Hematopoietic multipotent progenitor cell treated with erythropoietin and hydrocortisone succinate and interleukin-3 and kit ligand, for 17 days (in vitro differentiated cells): ENCODE results near the gene LYPD6.
A peak's percentile ranks its signal among the peaks of the same experiment; 100 is the strongest.
"Not testable (repeated sequence)": the region's sequence is repeated elsewhere in the genome, so short reads cannot be mapped to it uniquely, and the experiment has no call there.

Experiments
- DNase-seq: peaks from one replicate; pipeline ENCODE4 v3.0.0-alpha.2; 2015; ENCODE audit warnings: low spot score

Gene LYPD6, protein sequence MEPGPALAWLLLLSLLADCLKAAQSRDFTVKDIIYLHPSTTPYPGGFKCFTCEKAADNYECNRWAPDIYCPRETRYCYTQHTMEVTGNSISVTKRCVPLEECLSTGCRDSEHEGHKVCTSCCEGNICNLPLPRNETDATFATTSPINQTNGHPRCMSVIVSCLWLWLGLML

DNA sequence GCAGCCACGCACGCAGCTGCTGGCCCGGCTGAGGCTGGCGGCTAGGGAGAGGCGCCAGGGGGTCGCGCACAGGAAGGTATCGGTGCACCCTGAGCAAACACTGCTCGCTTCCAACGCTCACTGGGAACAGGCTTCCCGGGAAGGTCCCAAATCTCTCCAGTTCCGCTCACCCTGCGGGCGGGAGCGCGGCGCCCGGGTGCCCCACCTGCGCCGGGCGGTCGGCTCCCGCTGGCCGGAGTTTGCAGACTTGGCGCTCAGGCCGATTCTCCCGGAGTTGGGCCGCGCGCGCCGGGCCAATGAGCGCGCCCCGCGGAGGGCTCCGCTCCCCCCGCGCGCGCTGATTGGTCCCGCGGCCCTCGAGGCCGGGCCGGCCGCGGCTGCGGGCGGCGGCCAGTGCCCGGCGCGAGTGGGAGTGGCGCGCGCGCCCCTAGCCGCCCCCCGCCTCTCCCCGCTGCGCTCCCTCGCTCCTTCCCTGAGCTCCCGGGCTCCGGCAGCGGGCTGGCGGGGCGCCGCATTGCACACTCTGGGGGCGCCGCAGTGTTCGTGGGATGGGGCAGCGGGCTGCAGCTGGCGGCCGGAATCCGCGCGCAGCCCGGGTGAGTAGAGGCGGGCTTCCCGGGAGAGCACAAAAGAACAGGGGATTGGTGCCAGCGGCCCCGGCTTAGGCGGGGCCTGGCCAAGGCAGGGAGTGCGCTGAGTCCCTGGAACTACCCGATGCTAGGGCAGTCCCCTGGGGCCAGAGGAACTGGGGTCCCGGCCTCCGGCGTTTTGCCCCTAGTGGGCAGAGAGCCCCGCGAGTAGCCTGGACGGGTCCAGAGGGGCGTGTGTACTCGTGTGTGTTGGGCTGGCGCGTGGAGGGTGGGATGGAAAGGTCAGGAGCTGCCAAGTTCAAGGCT is at the start of gene LYPD6:
LYPD6 (plus strand) TSS at position 461 of the 896 bp plus-strand sequence. CDS start 107,122 bp downstream, outside the sequence.
- no peak for DNase-seq

DNA sequence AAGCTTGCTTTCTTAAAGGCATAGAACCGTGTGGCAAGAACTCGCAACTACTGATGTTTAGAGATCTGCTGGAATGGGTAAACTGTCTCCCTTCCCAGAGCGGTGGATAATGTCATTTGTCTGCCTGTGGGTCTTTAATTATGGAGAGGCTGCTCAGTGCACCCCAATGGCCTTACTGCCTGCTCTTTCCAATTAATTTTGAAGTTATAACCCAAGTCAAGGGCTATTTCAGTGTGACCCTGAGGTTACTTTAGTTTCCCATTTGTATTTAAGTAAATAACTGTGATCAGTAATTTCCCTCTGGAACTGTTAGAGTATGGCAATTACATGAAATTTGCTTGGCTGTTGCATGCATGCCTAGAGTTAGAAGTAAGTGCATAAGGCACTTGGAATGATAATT is 48.9 kb upstream of the LYPD6 start:
- DNase-seq = no peak

DNA sequence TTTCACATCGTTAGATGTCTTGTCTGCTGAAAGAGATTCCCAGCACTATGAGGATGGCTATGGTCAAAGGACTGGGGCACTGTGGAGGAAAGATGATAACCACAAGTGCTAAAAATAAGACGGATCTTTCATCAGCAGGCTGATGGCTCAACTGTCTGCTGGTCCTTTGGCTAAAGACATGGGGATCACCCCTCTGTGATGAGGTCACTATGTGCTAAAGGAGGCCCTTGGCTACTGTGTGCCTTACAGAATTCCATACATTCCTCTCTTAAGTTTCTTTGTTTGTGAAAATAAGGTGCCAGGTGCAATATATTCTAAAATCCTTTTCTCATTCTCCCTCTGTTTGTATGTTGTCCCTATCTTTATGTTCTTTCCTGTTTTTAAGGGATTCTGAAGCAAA is 39.7 kb upstream of the LYPD6 start:
- no peak for DNase-seq

DNA sequence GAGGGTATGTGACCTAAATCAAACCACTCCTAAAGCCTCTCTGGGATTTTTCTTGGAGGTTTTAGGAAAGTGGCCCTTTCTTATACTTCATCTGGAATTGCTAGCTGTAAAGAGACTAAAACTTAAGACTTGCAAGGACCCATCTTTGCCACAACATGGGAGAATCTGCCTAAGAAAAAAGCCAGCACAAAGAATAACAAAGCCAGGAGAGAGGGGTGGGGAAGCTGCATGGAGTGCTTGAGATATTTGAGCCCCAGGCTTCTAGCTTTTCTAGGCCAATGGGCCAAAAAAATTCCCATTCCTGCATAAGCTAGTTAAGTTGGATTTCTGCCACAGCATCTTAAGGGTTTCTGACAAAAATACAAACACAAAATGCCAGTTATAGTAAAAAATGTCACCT is 38.5 kb upstream of the LYPD6 start:
- no peak for DNase-seq

DNA sequence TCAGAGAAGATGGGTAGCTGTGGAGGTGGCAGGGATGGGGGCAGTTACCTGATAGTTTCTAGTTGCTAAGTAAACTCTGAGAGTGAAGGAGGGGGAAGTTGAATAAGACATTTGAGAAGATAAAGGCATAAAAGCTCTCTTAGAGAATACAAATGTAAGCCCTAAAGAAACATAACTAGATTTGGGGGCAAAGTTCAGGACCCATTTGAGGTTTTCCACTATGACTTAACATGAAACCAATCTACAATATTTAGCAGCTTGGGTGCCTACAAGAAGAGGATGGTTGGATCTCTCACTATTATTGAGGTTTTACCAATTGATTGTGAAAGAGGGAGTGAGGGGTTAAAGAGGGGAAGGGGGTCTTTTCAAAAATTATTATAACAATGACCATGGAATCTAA is 34.4 kb upstream of the LYPD6 start:
- no peak for DNase-seq

DNA sequence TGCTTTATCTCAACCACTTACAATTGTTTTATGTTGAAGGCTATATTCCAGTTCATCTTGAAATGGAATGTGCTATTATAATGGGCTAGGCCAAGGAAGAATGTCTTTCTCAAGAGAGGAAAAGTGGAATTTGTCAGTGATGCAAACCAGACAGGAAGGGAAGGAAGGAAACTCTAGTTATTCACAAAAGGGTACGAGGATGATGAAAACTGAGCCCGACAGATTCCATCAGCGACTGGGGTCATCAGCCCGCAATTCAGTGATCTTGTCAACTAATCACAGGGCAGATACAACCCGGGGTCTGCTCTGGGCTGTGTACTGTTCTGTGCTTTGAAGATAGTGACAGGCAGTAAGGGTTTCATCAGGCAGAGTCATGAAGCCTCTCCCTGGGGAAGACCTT is 23.4 kb upstream of the LYPD6 start:
- DNase-seq = no peak

DNA sequence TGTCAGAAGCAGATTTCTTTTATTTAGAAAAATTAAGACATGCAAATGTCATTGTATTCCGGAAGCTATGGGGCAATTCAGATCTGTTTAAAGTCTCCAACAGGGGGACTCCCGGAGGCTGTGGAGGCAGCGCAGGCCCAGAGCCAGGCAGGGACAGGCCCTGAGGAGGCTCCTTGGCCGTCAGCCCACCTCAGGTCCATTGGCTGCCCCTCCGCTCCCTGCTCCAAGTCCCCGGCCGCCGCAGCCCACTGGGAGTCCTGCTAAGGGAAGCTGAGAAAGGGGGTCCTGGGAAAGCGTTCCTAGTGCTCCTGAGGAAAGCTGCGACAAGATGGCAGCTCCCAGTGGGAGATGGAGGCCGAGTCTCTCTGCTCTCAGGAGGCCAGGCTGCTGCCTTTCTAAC is 20.0 kb upstream of the LYPD6 start:
- no peak for DNase-seq

DNA sequence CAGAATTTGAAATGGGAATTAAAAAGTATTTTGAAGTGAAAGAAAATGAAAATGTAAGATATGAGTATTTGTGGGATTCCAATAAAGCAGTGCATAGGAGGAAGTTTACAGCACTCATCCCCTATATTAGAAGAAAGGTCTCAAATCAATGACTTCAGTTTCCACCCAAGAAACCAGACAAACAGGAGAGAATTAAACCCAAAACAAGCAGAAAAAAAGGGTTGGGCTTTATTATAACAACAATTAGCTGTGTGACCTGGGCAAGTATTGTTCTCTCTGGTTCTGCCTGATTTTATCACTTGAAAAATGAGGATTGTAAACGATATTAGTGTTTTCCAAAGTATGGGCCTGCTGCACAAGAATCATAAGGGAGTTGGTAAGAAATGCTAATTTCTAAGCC is 18.3 kb upstream of the LYPD6 start:
- DNase-seq = no peak

DNA sequence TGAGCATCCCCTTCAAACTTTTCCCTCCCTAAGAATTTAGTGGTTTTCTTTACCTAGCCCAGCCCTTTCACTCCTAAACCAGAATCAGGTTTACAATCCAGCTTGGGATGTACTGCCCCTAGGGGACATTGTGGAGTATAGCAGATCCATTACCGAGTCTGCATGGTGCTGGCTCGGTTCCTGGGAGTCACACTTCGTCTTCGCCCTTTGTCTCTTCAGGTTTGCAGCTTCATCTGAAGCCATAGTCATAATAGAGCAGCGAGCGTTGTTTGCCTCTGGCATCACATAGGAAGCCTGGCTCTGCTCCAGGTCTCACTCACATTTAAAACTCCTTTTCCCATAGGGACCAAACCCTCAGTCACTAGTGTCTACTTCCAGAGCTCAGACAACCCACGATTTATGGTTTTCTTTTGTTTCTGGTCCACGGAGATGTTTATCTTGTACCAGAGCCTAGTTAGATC is 16.8 kb upstream of the LYPD6 start:
- peak; percentile 10 for DNase-seq

DNA sequence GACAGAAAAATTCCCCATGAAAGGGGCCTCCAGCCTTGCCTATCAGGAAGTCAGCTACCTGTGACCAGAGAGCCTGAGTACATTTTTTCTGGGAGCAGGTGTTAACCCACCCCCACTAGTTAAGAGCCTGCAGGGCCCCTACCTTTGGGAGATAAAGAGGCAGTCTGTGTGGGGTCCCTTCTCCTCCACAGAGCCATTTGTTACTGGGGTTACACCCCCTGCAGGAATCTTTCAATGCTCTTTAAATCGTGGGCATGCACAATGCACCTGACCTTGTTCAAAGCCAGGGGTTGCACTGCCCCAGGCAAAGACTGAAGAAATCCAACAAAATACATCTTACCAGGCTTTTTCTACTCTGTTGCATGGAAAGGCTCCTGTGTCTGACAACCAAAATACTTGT is 15.7 kb upstream of the LYPD6 start:
- no peak for DNase-seq

DNA sequence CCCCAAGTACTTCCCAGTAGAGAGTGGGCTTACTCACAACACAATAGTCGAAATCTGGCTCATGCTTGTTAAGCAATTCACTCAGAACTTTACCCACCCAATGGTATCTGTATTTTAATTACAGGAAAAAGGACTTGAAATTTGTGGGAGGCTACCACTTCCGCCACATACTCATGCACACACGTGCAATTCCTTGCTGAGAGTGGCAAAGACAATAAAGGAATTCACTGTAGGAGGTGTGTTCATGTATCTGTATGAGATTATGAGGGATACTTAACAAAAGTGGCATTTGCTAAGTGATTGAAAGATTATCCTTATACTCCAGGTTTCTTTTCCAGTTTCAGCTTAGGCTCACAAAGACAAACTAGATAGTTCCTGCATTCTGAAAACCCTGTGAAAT is 14.9 kb upstream of the LYPD6 start:
- no peak for DNase-seq

DNA sequence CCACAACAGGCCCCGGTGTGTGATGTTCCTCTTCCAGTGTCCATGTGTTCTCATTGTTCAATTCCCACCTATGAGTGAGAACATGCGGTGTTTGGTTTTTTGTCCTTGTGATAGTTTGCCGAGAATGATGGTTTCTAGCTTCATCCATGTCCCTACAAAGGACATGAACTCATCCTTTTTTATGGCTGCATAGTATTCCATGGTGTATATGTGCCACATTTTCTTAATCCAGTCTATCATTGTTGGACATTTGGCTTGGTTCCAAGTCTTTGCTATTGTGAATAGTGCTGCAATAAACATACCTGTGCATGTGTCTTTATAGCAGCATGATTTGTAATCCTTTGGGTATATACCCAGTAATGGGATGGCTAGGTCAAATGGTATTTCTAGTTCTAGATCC is 11.8 kb upstream of the LYPD6 start:
- DNase-seq = not testable (repeated sequence)

DNA sequence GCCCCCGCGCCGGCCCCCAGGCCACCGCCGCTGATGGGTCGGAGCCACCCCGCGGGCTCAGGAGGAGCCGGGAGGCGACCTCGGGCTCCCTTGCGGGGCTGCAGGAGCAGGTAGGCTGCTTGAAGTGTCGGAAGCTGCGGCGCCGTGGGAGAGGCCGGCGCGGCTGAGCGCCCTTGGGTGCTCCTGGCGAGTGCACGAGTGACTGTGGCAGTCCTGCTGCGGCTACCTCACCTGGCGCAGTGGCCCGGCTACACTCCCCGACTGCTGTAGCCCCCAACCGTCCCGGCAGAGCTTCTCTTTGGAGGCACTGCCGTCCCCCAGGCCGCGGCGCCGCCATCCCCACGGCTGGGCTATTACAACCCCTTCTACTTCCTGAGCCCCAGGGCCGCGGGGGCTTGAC is 10.0 kb upstream of the LYPD6 start:
- DNase-seq = no peak

DNA sequence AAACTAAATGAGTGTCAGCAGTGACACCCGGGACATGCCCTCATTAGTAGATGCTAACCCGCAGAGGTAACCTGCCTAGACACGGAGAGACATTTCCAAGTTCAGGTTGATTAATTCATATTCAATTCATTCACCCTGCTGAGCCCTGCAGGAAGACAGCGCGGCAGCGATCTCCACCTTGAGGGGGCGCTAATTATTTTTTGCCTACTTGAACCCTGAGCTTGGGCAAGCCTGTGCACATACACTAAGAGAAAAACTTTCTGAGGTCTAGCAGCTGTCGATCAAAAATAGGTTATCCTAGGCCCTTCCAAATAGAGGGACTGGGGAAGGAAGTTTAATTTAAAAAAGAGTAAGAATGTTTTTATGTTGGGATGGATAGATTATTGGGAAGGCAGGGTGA is 1.3 kb upstream of the LYPD6 start:
- no peak for DNase-seq

DNA sequence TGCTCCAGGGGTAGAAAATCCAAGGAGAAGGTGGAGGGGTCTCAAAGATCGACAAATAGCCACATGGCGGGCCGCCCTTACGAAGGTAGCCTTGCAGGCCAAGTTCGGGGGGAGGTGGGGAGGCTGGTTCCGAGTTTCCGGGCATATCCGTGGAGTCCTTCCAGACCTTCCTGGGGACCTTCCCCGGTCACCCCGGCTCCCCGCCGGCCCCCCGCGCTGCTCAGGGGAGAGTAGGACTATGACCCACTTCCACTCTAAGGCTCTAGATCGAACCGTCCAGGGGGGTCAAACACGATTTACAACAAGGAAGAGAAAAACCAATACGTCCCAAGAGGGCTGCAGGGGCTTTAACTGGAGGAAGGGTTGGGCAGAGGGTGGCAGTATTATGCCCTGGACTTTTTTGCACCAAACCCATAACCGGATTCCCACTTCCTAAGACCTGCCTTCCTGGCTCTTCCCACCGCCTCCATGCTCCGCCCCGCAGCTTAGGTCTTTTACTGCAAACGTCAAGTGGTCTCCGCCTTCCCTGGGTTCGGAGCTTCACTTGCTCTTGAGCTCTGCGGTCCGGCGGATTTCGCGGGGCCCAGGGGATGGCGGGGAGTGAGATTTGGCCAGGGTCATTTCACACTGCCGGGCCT is 779 bp upstream of the LYPD6 start:
- DNase-seq = no peak

DNA sequence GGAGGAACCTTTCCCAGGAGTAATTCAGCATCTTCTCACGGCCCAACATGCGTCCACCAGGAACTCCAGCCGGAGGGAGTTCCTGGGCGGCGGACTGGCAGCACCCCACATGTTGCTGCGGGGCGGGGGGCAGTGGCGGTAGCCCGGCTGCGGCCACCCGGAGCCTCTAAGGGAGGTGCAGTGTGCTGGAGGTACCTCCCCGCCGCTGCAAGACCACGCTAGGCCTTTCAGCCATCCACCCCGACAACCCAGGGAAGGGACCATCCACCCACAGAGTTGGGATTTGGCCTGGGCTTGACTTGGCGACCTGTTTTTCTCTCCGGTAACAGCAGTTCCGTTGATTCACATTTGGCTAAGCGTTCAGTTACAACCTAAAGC is 625 bp downstream of the LYPD6 start:
- DNase-seq = no peak

DNA sequence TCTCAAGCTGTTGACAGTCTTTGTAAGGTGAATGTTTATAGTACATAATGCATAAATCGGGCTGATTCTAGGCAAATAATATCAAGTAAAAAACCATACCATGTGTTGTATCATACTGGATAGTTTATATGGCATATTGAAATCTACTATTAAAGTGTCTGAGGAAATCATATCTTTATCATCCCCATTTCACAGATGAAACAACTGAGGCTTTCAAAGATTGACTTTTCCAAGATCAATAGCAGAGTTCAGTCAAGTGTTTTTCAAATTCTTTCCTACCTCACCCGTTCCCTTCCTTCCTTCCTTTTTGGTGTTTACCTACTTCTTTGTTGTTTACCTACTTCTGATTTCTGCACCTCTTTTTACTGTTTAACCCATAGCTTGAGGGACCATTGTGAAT is 2.0 kb downstream of the LYPD6 start:
- no peak for DNase-seq

DNA sequence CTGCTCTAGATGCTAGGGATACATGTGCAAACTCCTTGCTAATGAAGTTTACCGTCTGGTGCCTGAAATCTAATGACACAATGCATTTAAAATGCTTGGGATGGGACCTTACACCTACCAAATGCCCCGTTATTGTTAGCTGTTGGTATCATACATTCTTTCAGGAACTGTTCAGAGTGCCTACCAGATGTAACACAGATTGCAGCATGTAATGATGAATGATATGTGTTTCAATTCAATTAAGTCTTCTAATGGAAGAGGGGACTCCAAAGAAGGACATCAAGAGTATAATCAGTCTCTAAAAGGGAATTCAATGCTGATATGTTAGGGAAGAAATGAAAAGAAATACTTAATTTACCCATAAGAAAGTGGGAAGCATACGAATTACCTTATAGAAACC is 3.2 kb downstream of the LYPD6 start:
- no peak for DNase-seq

DNA sequence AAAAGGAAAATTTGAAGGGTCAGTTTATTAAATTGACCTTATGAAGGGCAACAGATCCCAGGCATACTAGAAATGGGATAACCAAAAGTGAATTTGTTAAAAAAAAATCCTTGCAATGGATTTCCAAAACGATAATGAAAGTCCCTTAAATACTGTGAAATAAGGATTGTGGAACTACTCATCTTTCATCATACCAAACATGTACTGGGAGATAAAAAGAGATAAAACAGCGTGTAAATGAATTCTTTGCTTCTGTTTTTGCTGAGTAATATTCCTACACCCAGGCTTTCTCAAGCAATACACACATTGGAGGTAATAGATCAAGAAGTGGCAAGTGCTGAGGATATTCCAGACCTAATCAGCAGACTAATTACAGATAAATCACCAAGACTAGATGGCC is 3.8 kb downstream of the LYPD6 start:
- DNase-seq = no peak

DNA sequence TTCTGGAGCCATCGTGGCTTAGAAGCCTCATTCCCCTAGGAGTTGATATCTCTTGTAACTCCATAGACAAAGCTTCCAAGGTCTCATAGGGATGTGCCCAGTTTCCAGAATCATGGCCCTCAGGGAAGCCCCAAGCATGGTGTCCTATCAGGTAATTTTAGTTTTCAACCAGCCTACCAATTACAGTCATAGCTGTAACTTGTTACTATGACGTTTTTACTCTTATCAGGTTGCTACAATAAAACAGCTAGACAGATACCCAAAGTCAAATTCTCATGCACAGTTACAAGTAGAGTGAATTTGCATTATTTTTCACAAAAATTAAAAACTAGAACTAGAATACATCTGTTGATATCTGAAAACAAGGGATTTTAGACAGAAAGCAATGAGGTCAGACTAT is 8.9 kb downstream of the LYPD6 start:
- no peak for DNase-seq

DNA sequence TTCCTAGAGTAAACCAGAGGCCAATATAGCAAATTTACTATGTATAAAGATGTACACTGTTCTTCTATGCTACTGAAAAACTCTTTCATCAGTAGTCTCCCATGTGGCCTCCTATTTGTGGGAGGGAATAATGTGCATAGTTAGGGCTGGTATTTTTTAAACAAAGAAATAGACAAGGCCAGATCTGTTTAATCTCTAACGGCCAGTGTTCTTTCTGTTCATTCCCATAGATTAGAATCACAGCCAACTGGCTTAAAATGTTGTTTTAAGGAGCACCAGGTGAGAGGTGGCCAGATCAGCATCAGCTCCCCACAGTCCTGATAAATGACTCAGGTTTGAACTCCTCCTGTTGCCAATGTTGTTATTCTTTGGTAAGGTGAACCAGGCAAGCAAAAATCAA is 12.1 kb downstream of the LYPD6 start:
- no peak for DNase-seq

DNA sequence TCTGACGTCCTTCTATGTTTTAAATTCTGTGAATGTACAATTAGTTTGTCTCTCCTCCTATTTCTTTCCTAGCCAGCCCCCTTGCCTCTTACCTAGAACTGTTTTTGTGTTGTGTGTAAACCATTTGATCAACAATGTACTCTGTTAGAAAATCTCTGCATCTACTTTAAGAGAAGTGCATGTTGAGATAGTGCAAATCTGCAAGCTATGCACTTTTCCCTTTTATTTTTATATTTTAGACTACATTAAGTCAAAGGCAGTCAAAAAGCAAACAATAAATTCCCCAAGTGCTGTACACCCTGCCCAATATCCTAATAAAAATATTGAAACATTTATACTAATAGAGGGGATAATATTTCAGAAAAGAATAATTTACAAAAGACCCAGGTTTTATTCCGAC is 13.7 kb downstream of the LYPD6 start:
- DNase-seq = no peak

DNA sequence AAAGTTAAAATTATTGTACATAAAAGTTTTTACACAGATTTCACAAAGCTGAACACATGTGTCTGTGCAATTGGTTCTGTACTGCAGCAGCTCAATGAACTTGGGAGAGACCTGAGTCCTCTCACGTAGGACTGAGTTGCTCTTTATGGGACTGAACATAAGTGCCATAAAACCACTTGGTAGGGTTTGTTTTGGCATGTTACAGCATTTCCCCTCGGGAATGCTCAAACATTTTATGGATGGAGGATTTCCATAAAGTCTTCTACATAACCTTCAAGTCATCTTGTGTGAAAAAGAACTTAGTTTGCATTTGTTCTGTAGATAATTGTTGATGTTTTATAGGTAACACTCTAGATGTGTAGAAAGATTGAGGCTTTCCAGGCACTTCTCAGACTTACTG is 15.9 kb downstream of the LYPD6 start:
- no peak for DNase-seq
